Activated naive CD4-positive, alpha-beta T cell treated with anti-CD3 and anti-CD28 coated beads for 36 hours (primary cell): ENCODE measurements around the gene DNTT. TPM values are rescaled to one million over a fixed set of nuclear protein-coding genes. Genes with fewer than 3 reads are reported as not detected.
"Not testable (repeated sequence)": the region's sequence is repeated elsewhere in the genome, so short reads cannot be mapped to it uniquely, and the experiment has no call there.

Experiments
- CTCF ChIA-PET: fragments of 350-600 bp; sonication (Branson Sonifier 250); formaldehyde crosslinking; loops from one replicate; lab custom pipeline; 2021; ENCODE audit warnings: antibody characterized with exemption; lab: Charles Lee
- DNase-seq: peaks from one replicate; pipeline ENCODE4 v3.0.0-alpha.2; 2020
- H3K27ac Mint-ChIP-seq: one replicate; pipeline ENCODE4 v1.8.0; 2021; ENCODE audit warnings: mild to moderate bottlenecking, mixed read lengths
- H3K27me3 Mint-ChIP-seq: one replicate; pipeline ENCODE4 v1.8.0; 2021; ENCODE audit warnings: low read depth, mixed read lengths
- H3K36me3 Mint-ChIP-seq: one replicate; pipeline ENCODE4 v1.8.0; 2021; ENCODE audit warnings: low read depth, mixed read lengths
- H3K4me1 Mint-ChIP-seq: one replicate; pipeline ENCODE4 v1.8.0; 2021; ENCODE audit warnings: low read depth, mixed read lengths
- H3K4me3 Mint-ChIP-seq: one replicate; pipeline ENCODE4 v1.8.0; 2021; ENCODE audit warnings: mild to moderate bottlenecking, moderate library complexity, mixed read lengths
- H3K9me3 Mint-ChIP-seq: one replicate; pipeline ENCODE4 v1.8.0; 2021; ENCODE audit warnings: mixed read lengths
- intact Hi-C: fragments of 100-400 bp; cut with micrococcal nuclease; formaldehyde crosslinking; loops from one replicate; pipeline ENCODE4 v1.15.1; 2023
- total RNA-seq, 2 experiments: library from RNA; stranded (reverse); gene quantifications; one replicate each; pipeline ENCODE4 v1.2.3, GENCODE V29; 2021

Gene DNTT
- total RNA-seq, 2 experiments from 2014 or later: 0.10 TPM; not detected in 1

DNA sequence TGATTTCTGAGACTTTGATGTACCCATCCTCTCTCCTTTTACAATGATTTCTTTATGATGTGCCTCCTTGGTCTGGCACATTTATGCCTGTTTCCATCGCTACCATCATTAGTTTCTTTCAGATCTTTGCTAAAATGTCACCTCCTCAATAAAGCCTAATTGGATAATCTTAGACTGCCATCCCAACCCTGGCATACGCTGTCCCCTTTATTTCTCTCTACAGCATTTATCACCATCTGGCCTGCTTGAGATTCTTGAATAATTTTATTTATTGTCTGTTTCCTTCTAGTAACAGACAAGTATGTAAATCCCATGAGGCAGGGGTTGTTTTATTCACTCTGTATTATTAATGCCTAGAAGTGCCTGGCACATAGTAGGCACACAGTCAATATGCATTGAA lies 6.7 kb upstream of the DNTT start:
- CTCF ChIA-PET: interaction anchor here (2.1 kb wide), 1 partner anchor 68 kb away, joined by 9 read pairs; no protein-coding TSS in a partner anchor
- intact Hi-C loops: loop anchor here (10.0 kb wide), 1 partner anchor 253 kb away; the partner anchor contains the start of gene CCNJ
- H3K4me1 Mint-ChIP-seq: peaks cover 37% of the 10 kb centered on the region

DNA sequence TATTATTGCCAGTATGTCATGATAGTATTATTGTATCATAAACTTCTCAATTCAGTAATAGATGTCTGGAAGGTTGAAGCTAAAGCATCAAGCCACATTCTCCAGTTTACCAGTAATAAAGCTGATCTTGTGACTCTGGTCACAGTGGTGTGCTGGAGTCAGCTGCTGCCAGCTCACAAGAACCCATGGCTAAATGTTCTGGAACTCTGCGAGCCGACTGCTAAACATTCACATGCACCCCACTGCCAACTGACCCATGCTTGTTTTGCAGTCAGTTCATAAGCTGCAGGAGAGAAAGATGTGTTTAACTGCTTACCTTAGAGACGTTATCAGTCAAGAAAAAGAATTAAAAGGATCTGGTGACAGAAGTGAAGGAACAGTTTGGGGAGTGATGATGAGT lies 5.9 kb upstream of the DNTT start:
- no peaks in the 10 kb centered on the region for H3K9me3 Mint-ChIP-seq
- H3K27ac Mint-ChIP-seq: no peak overlapping the region
- H3K4me3 Mint-ChIP-seq: no peak overlapping the region
- no peaks in the 10 kb centered on the region for H3K27me3 Mint-ChIP-seq
- no peaks in the 10 kb centered on the region for H3K36me3 Mint-ChIP-seq
- H3K4me1 Mint-ChIP-seq: peaks cover 37% of the 10 kb centered on the region
- no peak for DNase-seq
- intact Hi-C loops: loop anchor here (2.0 to 10.0 kb wide), 3 partner anchors 42 to 392 kb away; partner anchors contain the start of genes CC2D2B and CCNJ
- CTCF ChIA-PET: interaction anchor here (1.0 to 2.1 kb wide), 3 partner anchors 11 to 69 kb away, joined by 3 to 9 read pairs (median 5); no protein-coding TSS in a partner anchor

More for the DNA sequence above, 6.7 kb upstream of the DNTT start:
- Mint-ChIP-seq H3K36me3 (no peaks in the 10 kb centered on the region), H3K4me3 (no peak overlapping the region), H3K27ac (no peak overlapping the region), H3K27me3 (no peaks in the 10 kb centered on the region), H3K9me3 (no peaks in the 10 kb centered on the region)
- no peak for DNase-seq

DNA sequence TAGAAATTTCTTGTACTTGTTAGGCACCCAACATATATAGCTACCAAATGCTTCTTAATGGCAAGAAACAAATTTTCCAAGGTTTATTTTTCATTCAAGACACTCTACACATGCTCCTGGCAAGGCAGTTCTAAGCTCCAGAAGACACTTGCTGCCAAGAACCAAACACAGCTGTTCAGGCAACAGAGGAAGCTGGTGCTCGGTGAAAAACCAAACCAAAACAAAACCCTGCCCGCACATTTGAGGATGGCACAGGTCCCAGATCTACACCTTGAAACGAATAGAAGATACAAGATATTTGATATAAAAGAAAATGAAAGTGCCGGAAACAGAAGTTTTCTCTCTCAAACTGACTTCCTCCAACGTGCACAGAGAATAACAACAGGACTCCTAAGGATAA lies 4.9 kb upstream of the DNTT start:
- no peaks in the 10 kb centered on the region for H3K36me3 Mint-ChIP-seq
- peak; percentile 47 for DNase-seq
- CTCF ChIA-PET: interaction anchor here (0.7 to 2.1 kb wide), 4 partner anchors 12 to 70 kb away, joined by 3 to 9 read pairs (median 5); no protein-coding TSS in a partner anchor
- intact Hi-C loops: loop anchor here (2.0 to 10.0 kb wide), 3 partner anchors 41 to 393 kb away; partner anchors contain the start of genes CC2D2B and CCNJ
- H3K4me1 Mint-ChIP-seq: peaks cover 43% of the 10 kb centered on the region
- H3K9me3 Mint-ChIP-seq: no peaks in the 10 kb centered on the region
- peak overlapping the region; percentile 48 for H3K4me3 Mint-ChIP-seq
- H3K27ac Mint-ChIP-seq: peak overlapping the region; percentile 73
- peaks cover 3% of the 10 kb centered on the region for H3K27me3 Mint-ChIP-seq

DNA sequence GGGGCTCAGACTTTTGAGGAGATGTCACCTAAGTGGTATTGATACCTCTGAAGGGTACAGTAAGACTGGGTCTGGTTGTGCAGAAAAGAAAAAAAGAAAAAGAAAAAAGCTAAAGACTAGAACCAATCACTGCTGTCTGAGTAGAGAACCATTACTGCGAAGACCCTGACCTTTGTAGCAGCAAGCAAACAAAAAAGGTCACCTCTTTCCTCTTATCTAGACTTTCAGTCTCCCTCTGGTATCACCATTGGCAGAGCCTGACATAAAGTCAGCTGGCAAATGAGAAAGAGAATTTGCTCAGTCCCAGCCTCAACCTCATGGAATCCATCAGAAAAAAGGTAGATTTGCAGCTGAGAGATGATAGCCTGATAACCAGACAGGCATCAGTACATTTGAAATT lies 2.6 kb upstream of the DNTT start:
- Mint-ChIP-seq H3K9me3 (no peaks in the 10 kb centered on the region), H3K4me3 (no peak overlapping the region), H3K36me3 (no peaks in the 10 kb centered on the region), H3K4me1 (peaks cover 45% of the 10 kb centered on the region), H3K27ac (no peak overlapping the region), H3K27me3 (peaks cover 7% of the 10 kb centered on the region)
- CTCF ChIA-PET: interaction anchor here (0.5 to 2.4 kb wide), 7 partner anchors 8 to 213 kb away, joined by 3 to 6 read pairs (median 4); no protein-coding TSS in a partner anchor
- no peak for DNase-seq
- intact Hi-C loops: no loop called here

DNA sequence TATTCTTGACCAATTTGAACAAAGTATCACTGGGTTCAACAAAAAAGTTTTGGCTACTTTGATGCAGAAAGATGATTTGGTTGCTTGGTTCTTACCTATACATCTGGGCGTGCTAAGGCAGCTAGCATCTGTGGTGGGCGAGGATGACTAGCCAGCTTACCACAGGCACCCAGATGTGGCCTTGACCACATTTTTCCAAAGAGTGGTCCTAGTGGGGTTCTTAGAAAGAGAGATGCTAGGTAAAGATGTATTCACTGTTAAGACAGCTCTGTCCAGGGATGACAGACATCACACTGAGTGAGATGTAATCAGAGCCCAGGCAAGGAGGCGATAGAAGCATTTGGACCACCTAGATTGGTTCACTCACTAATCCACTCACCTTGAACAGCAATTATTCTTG lies 785 bp downstream of the DNTT start:
- Mint-ChIP-seq H3K4me1 (peaks cover 29% of the 10 kb centered on the region), H3K4me3 (no peak overlapping the region), H3K9me3 (no peaks in the 10 kb centered on the region), H3K36me3 (no peaks in the 10 kb centered on the region), H3K27me3 (peaks cover 7% of the 10 kb centered on the region), H3K27ac (no peak overlapping the region)
- DNase-seq: no peak
- intact Hi-C loops: no loop called here
- CTCF ChIA-PET: interaction anchor here (1.0 to 1.9 kb wide), 3 partner anchors 14 to 76 kb away, joined by 3 to 5 read pairs (median 4); no protein-coding TSS in a partner anchor

DNA sequence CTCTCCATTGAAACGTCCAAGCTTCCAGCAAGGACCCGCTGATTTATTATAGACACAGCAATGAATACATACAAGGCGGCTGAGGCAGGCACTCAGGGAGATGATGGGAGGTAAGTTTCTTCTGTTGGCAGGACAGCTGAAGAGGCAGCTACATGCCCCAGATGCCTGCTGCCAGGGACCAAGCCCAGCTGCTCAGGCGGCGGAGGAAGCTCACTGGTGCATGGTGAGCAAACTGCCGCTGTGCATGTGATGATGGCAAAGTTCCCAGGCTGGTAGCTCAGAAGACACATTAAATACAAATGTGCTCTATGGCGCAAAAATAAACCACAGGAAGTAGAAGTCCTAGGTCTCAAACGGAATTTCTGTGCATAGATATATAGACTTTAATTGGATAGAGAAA lies 2.3 kb downstream of the DNTT start:
- H3K27ac Mint-ChIP-seq: no peak overlapping the region
- peak; percentile 34 for DNase-seq

DNA sequence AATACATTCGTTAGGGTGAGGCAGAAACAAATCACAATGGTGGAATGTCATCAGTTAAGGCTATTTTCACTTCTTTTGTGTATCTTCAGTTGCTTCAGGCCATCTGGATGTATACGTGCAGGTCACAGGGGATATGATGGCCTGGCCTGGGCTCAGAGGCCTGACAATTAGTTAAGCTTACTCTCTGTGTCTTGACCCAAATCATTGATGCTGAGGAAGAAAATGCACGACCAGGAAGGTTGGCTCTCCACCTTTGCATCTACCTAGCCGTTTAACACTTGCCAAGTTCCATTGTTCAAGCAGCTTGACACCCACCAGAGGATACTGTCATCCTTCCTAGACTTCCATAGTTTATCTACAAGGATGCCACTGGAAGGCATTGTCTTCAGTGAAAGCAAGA lies 4.6 kb downstream of the DNTT start:
- H3K9me3 Mint-ChIP-seq, H3K36me3 Mint-ChIP-seq, intact Hi-C loops, H3K27ac Mint-ChIP-seq, H3K4me3 Mint-ChIP-seq, DNase-seq: not testable (repeated sequence)
- CTCF ChIA-PET: interaction anchor here (1.2 to 1.7 kb wide), 2 partner anchors 26 to 79 kb away, joined by 5 to 6 read pairs; no protein-coding TSS in a partner anchor
- Mint-ChIP-seq H3K4me1 (peaks cover 23% of the 10 kb centered on the region), H3K27me3 (peaks cover 11% of the 10 kb centered on the region)

More for the DNA sequence above, 2.3 kb downstream of the DNTT start:
- Mint-ChIP-seq H3K4me1 (peaks cover 24% of the 10 kb centered on the region), H3K9me3 (no peaks in the 10 kb centered on the region), H3K4me3 (peak overlapping the region; percentile 20), H3K36me3 (no peaks in the 10 kb centered on the region), H3K27me3 (peaks cover 7% of the 10 kb centered on the region)
- intact Hi-C loops: no loop called here
- CTCF ChIA-PET: interaction anchor here (0.6 to 1.0 kb wide), 2 partner anchors 28 to 289 kb away, joined by 3 read pairs; no protein-coding TSS in a partner anchor

DNA sequence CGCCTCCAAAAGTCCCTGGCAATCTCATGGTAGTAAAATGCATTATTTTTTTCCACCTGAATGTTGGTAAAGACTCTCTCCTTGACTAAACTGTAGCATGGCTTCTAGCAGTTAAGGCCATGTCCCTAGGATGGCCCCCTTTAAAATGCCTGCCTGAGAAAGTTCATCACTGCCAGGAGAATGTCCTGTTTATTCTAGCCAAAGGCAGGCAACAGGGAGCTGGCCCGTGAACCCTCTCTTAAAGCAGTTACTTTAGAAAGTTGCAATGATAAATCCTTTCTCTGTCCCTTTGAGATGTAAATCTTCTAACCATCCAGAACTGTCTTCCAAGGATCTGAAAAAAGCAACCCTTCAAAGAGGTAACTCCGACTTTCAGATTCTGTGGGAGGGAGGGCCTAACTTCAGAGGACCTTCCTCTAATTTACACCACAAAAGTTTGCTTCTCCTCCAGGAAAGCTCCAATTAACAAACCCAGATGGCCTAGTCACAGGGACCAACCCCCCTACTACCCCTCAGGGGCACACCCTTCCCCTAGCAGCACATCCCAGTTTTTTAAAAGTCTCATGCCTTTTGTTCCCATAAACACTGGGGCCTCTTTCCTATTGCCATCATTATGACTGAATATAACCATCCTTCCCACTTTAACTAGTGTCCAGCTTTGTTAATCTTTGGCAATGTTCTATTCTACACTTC lies 5.5 kb downstream of the DNTT start:
- intact Hi-C loops: no loop called here

DNA sequence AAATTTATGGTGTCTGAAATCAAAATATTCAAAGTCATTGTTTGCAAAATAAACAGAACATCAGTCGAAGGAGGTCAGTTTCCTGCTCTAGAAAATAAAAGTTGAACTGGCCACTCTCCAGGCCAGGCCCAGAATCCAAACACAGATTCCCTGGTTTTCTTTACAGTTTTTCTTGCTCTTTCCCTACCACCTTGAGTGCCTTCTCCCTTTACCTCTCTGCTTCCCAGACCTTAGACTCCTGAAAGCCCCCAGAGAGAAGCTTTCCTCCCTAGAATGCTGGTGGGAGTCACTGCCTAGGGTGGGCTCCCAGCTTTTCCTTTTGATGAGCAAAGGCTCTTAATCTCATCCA lies 6.1 kb downstream of the DNTT start:
- peaks cover 7% of the 10 kb centered on the region for H3K27me3 Mint-ChIP-seq
- CTCF ChIA-PET: interaction anchor here (1.0 kb wide), 1 partner anchor 81 kb away, joined by 4 read pairs; no protein-coding TSS in a partner anchor
- no peak overlapping the region for H3K4me3 Mint-ChIP-seq
- DNase-seq: no peak
- H3K4me1 Mint-ChIP-seq: peaks cover 13% of the 10 kb centered on the region
- no peaks in the 10 kb centered on the region for H3K36me3 Mint-ChIP-seq
- intact Hi-C loops: no loop called here
- no peaks in the 10 kb centered on the region for H3K9me3 Mint-ChIP-seq
- no peak overlapping the region for H3K27ac Mint-ChIP-seq

More for the DNA sequence above, 5.5 kb downstream of the DNTT start:
- no peak overlapping the region for H3K4me3 Mint-ChIP-seq
- no peaks in the 10 kb centered on the region for H3K9me3 Mint-ChIP-seq
- DNase-seq: no peak
- H3K36me3 Mint-ChIP-seq: no peaks in the 10 kb centered on the region
- no peak overlapping the region for H3K27ac Mint-ChIP-seq
- peaks cover 15% of the 10 kb centered on the region for H3K4me1 Mint-ChIP-seq
- CTCF ChIA-PET: interaction anchor here (1.0 kb wide), 1 partner anchor 80 kb away, joined by 4 read pairs; no protein-coding TSS in a partner anchor
- peaks cover 7% of the 10 kb centered on the region for H3K27me3 Mint-ChIP-seq

DNA sequence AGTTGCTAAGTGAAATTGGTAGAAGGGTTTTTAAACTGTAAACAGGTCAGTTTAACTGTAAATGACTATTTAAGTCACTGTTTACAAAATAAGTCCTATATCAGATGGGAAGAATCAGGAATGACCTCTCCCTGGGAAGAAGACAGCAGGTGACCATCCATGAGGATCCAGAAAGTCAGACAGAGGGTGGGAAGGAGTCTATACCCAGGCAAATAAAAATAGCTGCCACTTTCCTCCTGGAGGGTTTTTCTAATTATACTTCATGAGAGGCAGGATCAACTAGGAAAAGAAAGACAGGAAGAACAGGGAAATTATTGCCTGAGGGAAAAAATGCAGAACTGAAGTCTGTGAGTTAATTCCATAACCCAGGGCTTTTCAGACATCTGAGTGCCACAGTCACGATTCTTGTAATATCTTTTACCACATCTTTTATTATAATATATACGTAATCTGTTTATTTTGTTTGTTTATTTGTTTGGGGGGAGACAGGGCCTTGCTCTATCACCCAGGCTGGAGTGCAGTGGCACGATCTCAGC lies 7.0 kb downstream of the DNTT start:
- no peak for DNase-seq
- peaks cover 9% of the 10 kb centered on the region for H3K4me1 Mint-ChIP-seq
- intact Hi-C loops: no loop called here
- no peaks in the 10 kb centered on the region for H3K9me3 Mint-ChIP-seq
- H3K4me3 Mint-ChIP-seq: no peak overlapping the region
- CTCF ChIA-PET: no interaction called here
- H3K27me3 Mint-ChIP-seq: peaks cover 11% of the 10 kb centered on the region
- H3K27ac Mint-ChIP-seq: no peak overlapping the region
- no peaks in the 10 kb centered on the region for H3K36me3 Mint-ChIP-seq

DNA sequence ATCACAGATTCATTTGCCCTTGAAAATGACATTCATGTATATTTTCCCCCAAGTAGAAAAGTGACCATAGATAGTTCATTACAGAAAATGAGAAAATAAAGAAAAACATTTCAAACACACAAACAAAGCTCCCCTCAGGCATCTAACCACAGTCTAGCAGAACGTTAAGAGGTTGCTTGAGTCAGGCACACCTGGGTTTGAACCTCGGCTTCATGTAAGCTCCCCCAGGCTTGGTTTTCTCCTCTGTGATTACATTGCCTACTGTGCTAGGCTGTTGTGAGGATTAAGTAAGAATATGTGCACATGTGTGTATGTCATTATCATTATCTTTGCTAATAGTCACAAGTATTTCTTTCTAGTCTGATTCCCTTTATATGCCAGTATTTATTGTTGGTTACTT lies 9.1 kb downstream of the DNTT start:
- H3K4me1 Mint-ChIP-seq: no peaks in the 10 kb centered on the region
- H3K9me3 Mint-ChIP-seq: no peaks in the 10 kb centered on the region
- H3K4me3 Mint-ChIP-seq: no peak overlapping the region
- CTCF ChIA-PET: no interaction called here
- H3K27me3 Mint-ChIP-seq: peaks cover 10% of the 10 kb centered on the region
- DNase-seq: no peak
- H3K36me3 Mint-ChIP-seq: no peaks in the 10 kb centered on the region
- H3K27ac Mint-ChIP-seq: no peak overlapping the region
- intact Hi-C loops: no loop called here

DNA sequence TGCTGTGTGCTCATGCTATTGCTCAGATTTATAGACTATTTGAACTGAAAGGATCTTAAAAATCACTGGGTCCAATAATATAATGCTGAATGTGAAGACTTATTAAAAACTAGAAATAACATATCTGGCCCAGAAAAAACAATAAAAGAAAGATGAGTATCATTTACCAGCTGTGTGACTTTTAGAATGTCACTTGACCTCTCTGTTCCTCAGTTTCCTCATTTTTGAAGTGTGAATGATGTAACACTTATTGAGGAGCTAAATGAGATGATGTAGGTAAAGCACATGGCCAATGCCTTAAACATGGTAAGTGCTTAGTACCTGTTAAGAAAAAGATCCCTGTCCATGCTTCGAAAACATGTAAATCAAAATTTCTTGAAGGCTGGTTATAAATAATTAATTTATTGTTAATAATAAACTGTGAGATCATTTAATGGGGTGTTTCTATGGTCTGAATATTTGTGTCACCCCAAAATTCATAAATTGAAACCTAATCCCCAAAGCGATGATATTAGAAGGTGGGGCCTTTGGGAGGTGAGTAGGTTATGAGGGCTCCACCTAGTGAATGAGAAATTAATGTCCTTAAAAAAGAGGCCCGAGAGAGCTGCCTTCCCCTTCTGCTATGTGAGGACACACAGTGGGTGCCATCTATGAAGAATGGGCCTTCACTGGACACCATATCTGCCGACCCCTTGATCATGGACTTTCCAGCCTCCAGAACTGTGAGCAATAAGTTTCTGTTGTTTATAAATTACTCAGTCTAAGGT lies 13.0 kb downstream of the DNTT start:
- no peaks in the 10 kb centered on the region for H3K4me1 Mint-ChIP-seq
- intact Hi-C loops: no loop called here
- H3K9me3 Mint-ChIP-seq: no peaks in the 10 kb centered on the region
- peaks cover 10% of the 10 kb centered on the region for H3K27me3 Mint-ChIP-seq
- no peaks in the 10 kb centered on the region for H3K36me3 Mint-ChIP-seq
- no peak overlapping the region for H3K4me3 Mint-ChIP-seq
- H3K27ac Mint-ChIP-seq: no peak overlapping the region
- CTCF ChIA-PET: interaction anchor here (0.6 to 1.5 kb wide), 4 partner anchors 87 to 300 kb away, joined by 3 to 5 read pairs (median 4); no protein-coding TSS in a partner anchor
- no peak for DNase-seq
